GM12875 (cell line): ENCODE measurements around the gene TRIM65.

Source experiments
- H3K4me3 ChIP-seq: one replicate; pipeline ENCODE4 v1.5.1; 2011; ENCODE audit warnings: low read depth, low read length, control low read depth
- CTCF ChIP-seq: IDR thresholded peaks from 2 replicates; pipeline ENCODE4 v1.5.1; 2011; ENCODE audit warnings: low read depth, mild to moderate bottlenecking, control low read depth, inconsistent platforms, low read length, moderate library complexity, borderline replicate concordance; ENCODE audit not compliant: insufficient read depth

Gene TRIM65

GRCh38 chr17:75897160-75898019, 639 bp upstream of the TRIM65 start:
- peak overlapping the region; percentile 91 for H3K4me3 ChIP-seq
- TF ChIP-seq CTCF = no peak

GRCh38 chr17:75895370-75896155, 1.2 kb downstream of the TRIM65 start:
- peak; percentile 44; the same call in 1 of the 2 replicates for TF ChIP-seq CTCF
- H3K4me3 ChIP-seq = peak overlapping the region; percentile 91

GRCh38 chr17:75894049-75894733, 2.6 kb downstream of the TRIM65 start:
- H3K4me3 ChIP-seq = no peak overlapping the region
- TF ChIP-seq CTCF = no peak

GRCh38 chr17:75893305-75894048, 3.3 kb downstream of the TRIM65 start:
- H3K4me3 ChIP-seq = no peak overlapping the region
- no peak for TF ChIP-seq CTCF

- no peak for TF ChIP-seq CTCF
- H3K4me3 ChIP-seq = no peak overlapping the region
These were observed 4.1 kb downstream of the TRIM65 start for GRCh38 chr17:75892556-75893224.
